Activated CD4-positive, alpha-beta T cell treated with anti-CD3 and anti-CD28 coated beads, Interleukin-2, amount 50 U/mL, for 48 hours (primary cell): ENCODE measurements around the gene ABCA4.
"Not testable (repeated sequence)": the region's sequence is repeated elsewhere in the genome, so short reads cannot be mapped to it uniquely, and the experiment has no call there.

ENCODE experiments used
- DNase-seq, 2 experiments: peaks; one replicate each; pipeline ENCODE4 v3.0.0-alpha.2; 2020

Gene ABCA4

DNA sequence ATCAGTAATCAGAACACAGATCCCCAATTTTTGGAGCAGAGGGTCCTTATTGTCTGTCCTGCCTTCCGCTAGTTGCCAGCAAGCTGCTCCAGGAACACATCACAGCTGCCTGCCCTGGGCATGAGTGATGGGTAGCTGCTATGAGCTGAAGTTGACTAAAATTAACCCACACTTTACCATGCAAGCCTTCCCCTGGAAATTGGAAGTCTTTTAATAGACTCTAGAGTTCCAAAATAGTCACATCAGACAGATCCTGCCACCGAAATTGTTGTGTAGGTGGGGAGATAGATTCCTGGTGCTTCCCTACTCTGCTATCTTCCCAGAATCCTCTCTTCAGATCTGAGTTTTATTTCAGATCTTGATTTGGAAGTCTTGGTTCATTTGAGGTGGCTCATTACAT is 148.6 kb downstream of the ABCA4 start:
- no peak for DNase-seq

GRCh38 chr1:93969887-93970286 is 151.1 kb downstream of the ABCA4 start:
- DNase-seq = no peak

DNA sequence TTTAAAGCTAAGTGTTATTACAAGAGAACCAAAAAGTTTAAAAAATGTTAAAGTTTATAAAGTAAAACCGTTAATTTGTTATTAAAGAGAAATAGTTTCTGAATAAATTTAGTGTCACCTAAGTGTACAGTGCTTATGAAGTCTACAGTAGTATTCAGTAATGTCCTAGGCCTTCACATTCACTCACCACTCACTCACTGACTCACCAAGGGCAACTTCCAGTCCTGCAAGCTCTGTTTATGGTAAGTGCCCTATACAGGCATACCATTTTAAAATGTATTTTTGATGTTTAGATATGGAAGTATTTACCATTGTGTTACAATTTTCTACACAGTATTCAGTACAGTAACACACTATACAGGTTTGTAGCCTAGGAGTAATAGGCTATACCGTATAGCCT is 151.6 kb downstream of the ABCA4 start:
- DNase-seq = no peak

DNA sequence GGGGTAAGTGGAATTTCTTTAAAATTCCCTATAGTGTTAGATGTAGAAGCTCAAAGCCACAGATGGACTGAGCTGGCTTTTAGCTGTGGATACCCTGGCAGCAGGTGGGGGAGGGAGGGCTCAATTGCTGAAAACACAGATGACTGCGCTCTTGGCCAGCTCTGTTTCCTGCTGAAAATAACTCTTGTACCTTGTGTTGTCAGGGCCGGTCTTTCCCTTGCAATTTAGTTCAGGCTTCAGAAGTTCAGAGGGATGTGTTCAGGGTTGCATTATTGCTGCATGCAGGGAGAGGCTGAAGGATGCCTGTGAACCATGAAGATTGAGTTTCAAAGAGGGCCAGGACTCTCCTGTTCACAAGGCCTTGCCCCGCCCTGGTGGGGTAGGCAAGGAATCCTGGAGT is 153.6 kb downstream of the ABCA4 start:
- DNase-seq = no peak

- DNase-seq = no peak
Measured at GRCh38 chr1:93965888-93966287, 155.1 kb downstream of the ABCA4 start.

DNA sequence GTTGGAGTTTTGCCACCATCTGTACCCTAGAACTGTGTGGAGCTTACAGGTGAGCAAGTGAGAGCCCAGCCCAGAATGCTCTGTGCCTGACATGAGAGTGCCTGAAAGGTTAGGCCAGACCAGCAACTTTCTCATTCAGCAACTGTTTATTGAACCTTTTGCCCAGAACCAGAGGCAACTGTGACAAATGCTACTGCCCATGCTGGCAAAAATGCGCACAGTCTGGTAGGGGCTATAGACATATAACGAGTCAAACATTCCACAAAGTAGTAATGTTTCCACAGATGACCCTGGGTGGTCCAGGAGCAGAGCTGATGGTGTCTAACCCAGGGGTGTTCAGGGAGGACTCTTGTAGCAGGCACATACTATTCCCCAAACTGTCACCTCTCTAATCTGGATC is 155.7 kb downstream of the ABCA4 start:
- DNase-seq = no peak

DNA sequence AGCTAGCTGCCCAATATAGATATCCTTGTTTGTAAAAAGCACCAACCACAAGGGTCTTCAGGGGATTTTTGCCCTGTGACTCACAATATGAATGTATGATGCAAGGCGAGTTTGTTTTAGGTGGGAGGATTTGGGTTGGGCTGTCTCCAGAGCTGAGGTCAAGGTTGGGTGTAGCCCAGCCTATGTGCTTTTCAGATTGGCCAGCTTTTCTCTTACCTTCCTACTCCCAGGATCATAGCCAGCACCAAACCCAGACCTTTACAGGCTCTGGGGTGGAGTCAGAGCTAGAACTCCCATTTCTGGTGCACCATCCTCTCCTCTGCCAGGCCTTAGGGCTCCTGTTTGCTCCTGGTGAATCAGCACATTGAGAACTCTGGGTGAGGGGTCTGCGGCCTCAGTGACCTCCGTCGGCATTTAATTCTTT is 156.2 kb downstream of the ABCA4 start:
- DNase-seq = no peak

DNA sequence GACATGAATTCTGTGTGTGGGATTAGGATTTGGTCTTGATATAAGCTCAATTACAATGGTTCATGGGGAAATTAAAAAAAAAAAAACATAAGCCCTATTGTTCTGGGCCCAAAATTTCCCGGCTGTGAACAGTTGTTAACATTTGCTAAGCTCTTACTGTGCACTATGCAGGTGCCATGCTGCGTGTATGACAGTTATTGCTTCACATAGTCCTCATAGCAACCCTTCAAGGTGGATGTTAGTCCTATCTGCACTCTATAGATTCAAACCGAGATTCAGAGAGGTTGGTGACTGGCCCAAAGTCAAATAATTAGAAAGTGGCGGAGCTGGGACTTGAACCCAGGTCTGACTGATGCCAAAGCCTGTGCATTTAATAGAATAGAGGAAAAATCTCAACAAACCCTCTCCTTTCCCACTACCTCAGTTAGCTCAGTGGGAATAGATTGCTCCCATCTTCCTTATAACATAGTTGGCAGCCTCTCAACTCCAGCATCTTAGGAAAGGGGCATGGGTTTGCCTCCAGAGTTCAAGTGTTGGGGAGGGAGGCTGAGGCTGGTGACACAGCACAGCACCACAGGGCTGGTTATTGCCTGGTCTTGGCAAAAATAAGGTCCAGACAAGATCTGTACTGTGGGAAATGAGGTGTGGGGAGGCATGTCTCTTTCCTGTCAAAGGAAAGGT is 156.7 kb downstream of the ABCA4 start:
- no peak for DNase-seq

DNA sequence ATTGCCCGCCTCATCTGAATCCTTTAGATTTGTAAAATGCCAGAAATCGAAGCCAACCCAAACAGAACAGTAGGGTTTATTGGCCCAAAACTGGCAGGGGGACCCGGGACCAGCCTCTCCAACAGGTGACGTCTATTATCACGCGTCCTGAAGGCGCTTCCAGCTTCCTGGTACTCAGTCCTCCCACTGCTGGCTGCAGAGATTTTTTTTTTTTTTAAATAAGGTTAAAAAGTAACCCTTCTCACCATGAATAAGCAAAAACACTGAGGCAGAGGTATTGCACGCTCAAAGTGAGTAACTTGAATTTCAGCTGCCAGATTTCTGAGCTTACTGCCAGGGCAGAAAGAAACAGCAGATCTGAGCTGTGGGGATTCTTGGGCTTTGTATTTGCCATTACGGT is 157.4 kb downstream of the ABCA4 start:
- DNase-seq = no peak

DNA sequence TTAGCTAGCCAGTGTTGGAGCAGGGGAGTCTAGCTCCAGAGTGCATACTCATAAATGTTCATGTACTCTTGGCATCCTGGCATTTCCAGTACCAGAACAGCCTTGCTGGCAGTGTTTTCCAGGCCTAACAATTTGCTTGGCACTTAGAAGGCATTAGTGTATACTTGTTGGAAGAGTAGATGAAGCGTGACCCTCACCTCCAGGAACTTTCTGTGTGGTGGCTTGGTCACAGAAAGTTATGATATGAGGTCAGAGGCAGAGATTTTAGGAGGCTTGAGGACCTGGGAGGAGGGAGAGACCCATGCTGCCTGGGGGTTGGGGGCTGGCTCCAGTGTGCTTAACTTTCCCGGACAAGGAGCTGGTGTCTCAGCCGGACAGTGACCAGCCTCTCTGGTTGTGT is 159.0 kb downstream of the ABCA4 start:
- DNase-seq = no peak

- DNase-seq = no peak
Measured at GRCh38 chr1:93961443-93961842, 159.5 kb downstream of the ABCA4 start.

GRCh38 chr1:93960641-93961147 is 160.3 kb downstream of the ABCA4 start:
- DNase-seq = no peak

DNA sequence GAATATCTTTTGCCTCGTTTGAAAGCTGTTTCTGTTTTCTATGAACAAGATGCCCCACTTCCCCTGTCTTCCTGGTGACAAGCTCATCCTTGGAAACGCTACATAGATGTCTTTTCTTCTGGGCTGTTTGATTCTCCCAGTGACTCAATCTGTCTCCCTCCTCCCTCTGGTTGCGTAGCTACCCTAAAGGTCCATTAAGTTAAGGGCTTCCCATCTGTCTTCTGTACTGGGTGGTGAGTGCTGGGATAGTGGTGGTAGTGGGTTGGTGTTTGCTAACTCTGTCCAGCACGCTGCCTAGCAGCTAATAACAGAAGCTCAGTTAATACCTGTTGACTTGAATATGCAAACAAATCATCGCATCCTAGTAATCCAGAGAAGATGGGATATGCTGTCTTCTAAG is 161.5 kb downstream of the ABCA4 start:
- no peak for DNase-seq

GRCh38 chr1:93958726-93959100 is 162.2 kb downstream of the ABCA4 start:
- DNase-seq = no peak

- DNase-seq = no peak
Measured at GRCh38 chr1:93958032-93958725, 162.8 kb downstream of the ABCA4 start.

- no peak for DNase-seq
Measured at GRCh38 chr1:93955765-93956164, 165.2 kb downstream of the ABCA4 start.

GRCh38 chr1:93947002-93947686 is 173.8 kb downstream of the ABCA4 start:
- DNase-seq = not testable (repeated sequence)
